ENCODE data around the gene NUDC.

Gene NUDC

DNA sequence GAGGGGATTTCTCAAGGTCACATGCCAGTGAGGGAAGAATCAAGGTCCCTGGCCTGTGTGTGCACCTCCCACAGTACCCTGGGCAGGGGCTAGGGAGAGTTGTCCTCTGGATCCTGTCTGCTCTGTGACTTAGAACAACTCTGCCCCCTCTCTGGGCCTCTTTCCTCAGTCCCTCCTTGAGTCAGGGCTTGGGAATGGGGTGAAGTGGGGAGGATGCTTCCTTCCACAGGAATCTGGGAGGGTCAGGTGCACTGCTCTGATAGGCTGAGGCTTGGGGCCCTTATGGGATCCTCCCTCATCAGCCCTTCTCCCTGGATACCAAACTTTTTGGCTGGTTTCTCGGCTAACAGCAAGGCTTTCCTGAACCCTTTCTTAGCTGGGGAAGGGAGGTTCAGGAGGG is 74.5 kb downstream of the NUDC start:
- TF ChIP-seq, protein P1, sequence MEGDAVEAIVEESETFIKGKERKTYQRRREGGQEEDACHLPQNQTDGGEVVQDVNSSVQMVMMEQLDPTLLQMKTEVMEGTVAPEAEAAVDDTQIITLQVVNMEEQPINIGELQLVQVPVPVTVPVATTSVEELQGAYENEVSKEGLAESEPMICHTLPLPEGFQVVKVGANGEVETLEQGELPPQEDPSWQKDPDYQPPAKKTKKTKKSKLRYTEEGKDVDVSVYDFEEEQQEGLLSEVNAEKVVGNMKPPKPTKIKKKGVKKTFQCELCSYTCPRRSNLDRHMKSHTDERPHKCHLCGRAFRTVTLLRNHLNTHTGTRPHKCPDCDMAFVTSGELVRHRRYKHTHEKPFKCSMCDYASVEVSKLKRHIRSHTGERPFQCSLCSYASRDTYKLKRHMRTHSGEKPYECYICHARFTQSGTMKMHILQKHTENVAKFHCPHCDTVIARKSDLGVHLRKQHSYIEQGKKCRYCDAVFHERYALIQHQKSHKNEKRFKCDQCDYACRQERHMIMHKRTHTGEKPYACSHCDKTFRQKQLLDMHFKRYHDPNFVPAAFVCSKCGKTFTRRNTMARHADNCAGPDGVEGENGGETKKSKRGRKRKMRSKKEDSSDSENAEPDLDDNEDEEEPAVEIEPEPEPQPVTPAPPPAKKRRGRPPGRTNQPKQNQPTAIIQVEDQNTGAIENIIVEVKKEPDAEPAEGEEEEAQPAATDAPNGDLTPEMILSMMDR (IDR thresholded peaks at IDR 0.05) = no peak
- peak overlapping the region; percentile 28 for H3K4me3 ChIP-seq
- no peak for DNase-seq (ENCODE audit: low spot score)
- peak overlapping the region in 1 of 2 donors; percentile 57 for H3K27ac ChIP-seq
